ENCODE results near the gene NBEA.
"Not testable (repeated sequence)": the region's sequence is repeated elsewhere in the genome, so short reads cannot be mapped to it uniquely, and the experiment has no call there.

The NBEA gene

DNA sequence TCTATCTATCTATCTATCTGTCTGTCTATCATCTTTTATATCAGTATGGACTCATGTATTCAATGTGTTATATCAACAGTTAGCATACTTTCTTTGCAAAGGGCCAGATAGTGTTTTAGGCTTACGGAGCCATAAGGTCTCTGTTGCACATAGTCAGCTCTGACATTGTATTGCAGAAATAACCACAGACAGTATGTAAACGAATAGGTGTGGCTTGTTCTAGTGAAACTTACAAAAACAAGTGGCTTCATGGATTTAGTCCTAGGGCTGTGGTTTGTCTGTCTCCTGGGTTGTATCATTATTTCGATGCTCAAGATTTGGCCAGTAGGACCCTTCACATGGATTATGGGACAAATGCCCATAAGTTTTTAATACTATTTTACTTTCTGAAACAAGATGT is 171.5 kb downstream of the NBEA start:
- H3K27me3 ChIP-seq (ENCODE audit: control insufficient read depth in 5 of 5, insufficient read depth in 4 of 5, low read length in 5 of 5); H3K36me3 ChIP-seq (ENCODE audit: control insufficient read depth in 5 of 5, insufficient read depth in 5 of 5, low read length in 5 of 5); H3K4me3 ChIP-seq (ENCODE audit: low read depth in 1 of 5, low read length in 5 of 5); H3K9me3 ChIP-seq (ENCODE audit: control insufficient read depth in 5 of 5, low read length in 5 of 5); H3K9ac ChIP-seq (ENCODE audit: low read length in 5 of 5); H3K27ac ChIP-seq (ENCODE audit: low read depth, low read length); H3K4me1 ChIP-seq (ENCODE audit: control insufficient read depth in 5 of 5, insufficient read depth in 5 of 5, low read length in 5 of 5): not testable (repeated sequence)

- no peak overlapping the region for H3K9ac ChIP-seq (ENCODE audit: low read length in 5 of 5)
- no peaks in the 10 kb centered on the region for H3K36me3 ChIP-seq (ENCODE audit: control insufficient read depth in 5 of 5, insufficient read depth in 5 of 5, low read length in 5 of 5)
- H3K27ac ChIP-seq (ENCODE audit: low read depth, low read length), result no peak overlapping the region
- no peaks in the 10 kb centered on the region for H3K4me1 ChIP-seq (ENCODE audit: control insufficient read depth in 5 of 5, insufficient read depth in 5 of 5, low read length in 5 of 5)
- H3K27me3 ChIP-seq (ENCODE audit: control insufficient read depth in 5 of 5, insufficient read depth in 4 of 5, low read length in 5 of 5), result no peaks in the 10 kb centered on the region
- no peak overlapping the region for H3K4me3 ChIP-seq (ENCODE audit: low read depth in 1 of 5, low read length in 5 of 5)
- no peaks in the 10 kb centered on the region for H3K9me3 ChIP-seq (ENCODE audit: control insufficient read depth in 5 of 5, low read length in 5 of 5)
These were observed 185.4 kb downstream of the NBEA start for GRCh38 chr13:35127466-35127865.

GRCh38 chr13:35129500-35129899 is 187.4 kb downstream of the NBEA start:
- H3K36me3 ChIP-seq (ENCODE audit: control insufficient read depth in 5 of 5, insufficient read depth in 5 of 5, low read length in 5 of 5), result no peaks in the 10 kb centered on the region
- H3K27me3 ChIP-seq (ENCODE audit: control insufficient read depth in 5 of 5, insufficient read depth in 4 of 5, low read length in 5 of 5), result no peaks in the 10 kb centered on the region
- no peak overlapping the region for H3K27ac ChIP-seq (ENCODE audit: low read depth, low read length)
- H3K4me1 ChIP-seq (ENCODE audit: control insufficient read depth in 5 of 5, insufficient read depth in 5 of 5, low read length in 5 of 5), result no peaks in the 10 kb centered on the region
- H3K4me3 ChIP-seq (ENCODE audit: low read depth in 1 of 5, low read length in 5 of 5), result no peak overlapping the region
- no peaks in the 10 kb centered on the region for H3K9me3 ChIP-seq (ENCODE audit: control insufficient read depth in 5 of 5, low read length in 5 of 5)
- H3K9ac ChIP-seq (ENCODE audit: low read length in 5 of 5), result no peak overlapping the region

- Histone ChIP-seq H3K27me3 (ENCODE audit: control insufficient read depth in 5 of 5, insufficient read depth in 4 of 5, low read length in 5 of 5) (no peaks in the 10 kb centered on the region), H3K9me3 (ENCODE audit: control insufficient read depth in 5 of 5, low read length in 5 of 5) (no peaks in the 10 kb centered on the region), H3K9ac (ENCODE audit: low read length in 5 of 5) (no peak overlapping the region), H3K27ac (ENCODE audit: low read depth, low read length) (no peak overlapping the region), H3K36me3 (ENCODE audit: control insufficient read depth in 5 of 5, insufficient read depth in 5 of 5, low read length in 5 of 5) (no peaks in the 10 kb centered on the region), H3K4me3 (ENCODE audit: low read depth in 1 of 5, low read length in 5 of 5) (no peak overlapping the region), H3K4me1 (ENCODE audit: control insufficient read depth in 5 of 5, insufficient read depth in 5 of 5, low read length in 5 of 5) (no peaks in the 10 kb centered on the region)
These were observed 189.4 kb downstream of the NBEA start for GRCh38 chr13:35131471-35131870.

DNA sequence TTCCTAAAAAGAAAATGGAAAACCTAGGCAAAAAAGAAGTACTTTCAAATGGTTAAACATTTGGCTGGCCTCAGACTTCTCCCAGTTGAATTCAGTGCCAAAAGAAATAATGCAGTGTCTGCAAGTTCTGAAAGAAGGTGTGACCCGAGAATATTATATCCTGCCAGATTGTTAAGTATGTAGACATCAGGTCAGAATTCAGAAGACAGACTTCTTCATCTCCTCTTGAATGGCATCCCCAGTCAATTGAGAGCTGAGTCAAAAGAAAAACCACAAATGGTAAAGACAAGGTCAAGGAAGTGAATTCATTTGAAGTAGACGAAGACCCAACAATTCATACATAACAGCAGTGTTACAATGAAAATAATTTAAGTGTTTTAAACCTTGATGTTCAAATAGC is 194.5 kb downstream of the NBEA start:
- Histone ChIP-seq H3K27ac (ENCODE audit: low read depth, low read length) (no peak overlapping the region), H3K4me3 (ENCODE audit: low read depth in 1 of 5, low read length in 5 of 5) (no peak overlapping the region), H3K36me3 (ENCODE audit: control insufficient read depth in 5 of 5, insufficient read depth in 5 of 5, low read length in 5 of 5) (no peaks in the 10 kb centered on the region), H3K4me1 (ENCODE audit: control insufficient read depth in 5 of 5, insufficient read depth in 5 of 5, low read length in 5 of 5) (peaks cover 0 to 4% (median 0%) of the 10 kb centered on the region in 5 donors), H3K9me3 (ENCODE audit: control insufficient read depth in 5 of 5, low read length in 5 of 5) (no peaks in the 10 kb centered on the region), H3K27me3 (ENCODE audit: control insufficient read depth in 5 of 5, insufficient read depth in 4 of 5, low read length in 5 of 5) (no peaks in the 10 kb centered on the region), H3K9ac (ENCODE audit: low read length in 5 of 5) (no peak overlapping the region)

- Histone ChIP-seq H3K9me3 (ENCODE audit: control insufficient read depth in 5 of 5, low read length in 5 of 5) (no peaks in the 10 kb centered on the region), H3K4me3 (ENCODE audit: low read depth in 1 of 5, low read length in 5 of 5) (no peak overlapping the region), H3K27me3 (ENCODE audit: control insufficient read depth in 5 of 5, insufficient read depth in 4 of 5, low read length in 5 of 5) (no peaks in the 10 kb centered on the region), H3K36me3 (ENCODE audit: control insufficient read depth in 5 of 5, insufficient read depth in 5 of 5, low read length in 5 of 5) (no peaks in the 10 kb centered on the region), H3K4me1 (ENCODE audit: control insufficient read depth in 5 of 5, insufficient read depth in 5 of 5, low read length in 5 of 5) (peaks cover 0 to 4% (median 0%) of the 10 kb centered on the region in 5 donors), H3K27ac (ENCODE audit: low read depth, low read length) (no peak overlapping the region), H3K9ac (ENCODE audit: low read length in 5 of 5) (no peak overlapping the region)
These were observed 197.5 kb downstream of the NBEA start for GRCh38 chr13:35139591-35139990.

DNA sequence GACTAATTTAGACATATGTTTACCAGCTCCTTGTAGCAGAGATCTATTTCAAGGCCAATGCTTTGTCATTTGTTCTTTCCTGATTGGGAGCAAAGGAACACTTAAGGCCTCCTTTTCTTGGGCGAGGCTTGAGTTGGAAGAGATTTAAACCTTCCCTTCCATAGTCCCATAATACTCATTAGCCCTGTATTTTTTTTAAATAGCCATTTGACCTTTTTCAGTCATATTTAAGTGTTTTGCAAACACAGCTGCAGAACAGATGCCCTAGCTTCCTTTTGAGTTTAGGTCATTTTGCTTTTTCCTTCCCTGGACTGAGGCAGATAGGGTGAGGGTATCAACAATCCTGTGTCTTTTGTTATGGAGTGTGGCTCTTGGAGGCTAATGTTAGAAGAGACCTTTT is 198.3 kb downstream of the NBEA start:
- no peaks in the 10 kb centered on the region for H3K36me3 ChIP-seq (ENCODE audit: control insufficient read depth in 5 of 5, insufficient read depth in 5 of 5, low read length in 5 of 5)
- H3K27me3 ChIP-seq (ENCODE audit: control insufficient read depth in 5 of 5, insufficient read depth in 4 of 5, low read length in 5 of 5), result no peaks in the 10 kb centered on the region
- H3K9ac ChIP-seq (ENCODE audit: low read length in 5 of 5), result no peak overlapping the region
- peaks cover 0 to 4% (median 0%) of the 10 kb centered on the region in 5 donors for H3K4me1 ChIP-seq (ENCODE audit: control insufficient read depth in 5 of 5, insufficient read depth in 5 of 5, low read length in 5 of 5)
- no peaks in the 10 kb centered on the region for H3K9me3 ChIP-seq (ENCODE audit: control insufficient read depth in 5 of 5, low read length in 5 of 5)
- no peak overlapping the region for H3K4me3 ChIP-seq (ENCODE audit: low read depth in 1 of 5, low read length in 5 of 5)
- H3K27ac ChIP-seq (ENCODE audit: low read depth, low read length), result no peak overlapping the region

DNA sequence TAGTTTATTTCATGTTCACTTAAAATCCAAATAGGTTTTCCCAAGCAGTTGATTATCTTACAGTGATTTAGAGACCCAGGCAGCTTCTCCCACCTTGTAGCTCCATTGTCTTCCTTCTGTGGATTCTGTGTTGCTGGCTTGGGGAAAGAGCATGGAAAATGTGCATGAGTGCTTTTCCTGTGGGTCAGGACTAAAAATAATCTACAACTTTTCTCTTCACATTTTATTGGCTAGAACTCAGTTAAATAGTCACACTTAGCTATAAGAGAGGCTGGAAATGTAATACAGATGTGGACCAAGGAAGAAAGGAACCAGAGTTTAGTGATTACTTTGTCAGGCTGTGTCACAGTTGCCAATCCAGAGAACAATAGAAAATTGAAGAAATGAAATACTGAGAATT is 198.8 kb downstream of the NBEA start:
- H3K4me1 ChIP-seq (ENCODE audit: control insufficient read depth in 5 of 5, insufficient read depth in 5 of 5, low read length in 5 of 5), result peaks cover 0 to 4% (median 0%) of the 10 kb centered on the region in 5 donors
- no peaks in the 10 kb centered on the region for H3K9me3 ChIP-seq (ENCODE audit: control insufficient read depth in 5 of 5, low read length in 5 of 5)
- H3K27ac ChIP-seq (ENCODE audit: low read depth, low read length), result no peak overlapping the region
- no peaks in the 10 kb centered on the region for H3K27me3 ChIP-seq (ENCODE audit: control insufficient read depth in 5 of 5, insufficient read depth in 4 of 5, low read length in 5 of 5)
- H3K4me3 ChIP-seq (ENCODE audit: low read depth in 1 of 5, low read length in 5 of 5), result no peak overlapping the region
- no peaks in the 10 kb centered on the region for H3K36me3 ChIP-seq (ENCODE audit: control insufficient read depth in 5 of 5, insufficient read depth in 5 of 5, low read length in 5 of 5)
- no peak overlapping the region for H3K9ac ChIP-seq (ENCODE audit: low read length in 5 of 5)

- Histone ChIP-seq H3K9ac (ENCODE audit: low read length in 5 of 5) (no peak overlapping the region), H3K4me1 (ENCODE audit: control insufficient read depth in 5 of 5, insufficient read depth in 5 of 5, low read length in 5 of 5) (peaks cover 0 to 4% (median 0%) of the 10 kb centered on the region in 5 donors), H3K27me3 (ENCODE audit: control insufficient read depth in 5 of 5, insufficient read depth in 4 of 5, low read length in 5 of 5) (no peaks in the 10 kb centered on the region), H3K36me3 (ENCODE audit: control insufficient read depth in 5 of 5, insufficient read depth in 5 of 5, low read length in 5 of 5) (no peaks in the 10 kb centered on the region), H3K4me3 (ENCODE audit: low read depth in 1 of 5, low read length in 5 of 5) (no peak overlapping the region), H3K27ac (ENCODE audit: low read depth, low read length) (no peak overlapping the region), H3K9me3 (ENCODE audit: control insufficient read depth in 5 of 5, low read length in 5 of 5) (no peaks in the 10 kb centered on the region)
These were observed 201.1 kb downstream of the NBEA start for GRCh38 chr13:35143123-35143522.

- H3K9ac ChIP-seq (ENCODE audit: low read length in 5 of 5), result no peak overlapping the region
- H3K9me3 ChIP-seq (ENCODE audit: control insufficient read depth in 5 of 5, low read length in 5 of 5), result no peaks in the 10 kb centered on the region
- no peak overlapping the region for H3K27ac ChIP-seq (ENCODE audit: low read depth, low read length)
- H3K36me3 ChIP-seq (ENCODE audit: control insufficient read depth in 5 of 5, insufficient read depth in 5 of 5, low read length in 5 of 5), result no peaks in the 10 kb centered on the region
- no peaks in the 10 kb centered on the region for H3K27me3 ChIP-seq (ENCODE audit: control insufficient read depth in 5 of 5, insufficient read depth in 4 of 5, low read length in 5 of 5)
- peaks cover 0 to 4% (median 0%) of the 10 kb centered on the region in 5 donors for H3K4me1 ChIP-seq (ENCODE audit: control insufficient read depth in 5 of 5, insufficient read depth in 5 of 5, low read length in 5 of 5)
- H3K4me3 ChIP-seq (ENCODE audit: low read depth in 1 of 5, low read length in 5 of 5), result no peak overlapping the region
These were observed 202.3 kb downstream of the NBEA start for GRCh38 chr13:35144166-35144890.

Data from subcutaneous abdominal adipose tissue (tissue), 5 donors.